AG04450 (cell line): Measurements from ENCODE around the gene LMO2. TPM values are rescaled to one million over a fixed set of nuclear protein-coding genes. Genes with fewer than 3 reads are reported as not detected.

Experiments
- CTCF ChIA-PET: fragments of 300-600, 350-600 bp; formaldehyde crosslinking; extraction: SDS; loops from one replicate; lab custom pipeline; 2022; ENCODE audit warnings: antibody characterized with exemption, inconsistent platforms; lab: Charles Lee
- POLR2A ChIA-PET: fragments of 350-600 bp; formaldehyde crosslinking; extraction: SDS; loops from one replicate; lab custom pipeline; 2021; ENCODE audit warnings: antibody characterized with exemption, inconsistent platforms; lab: Yijun Ruan, JAX
- DNase-seq: peaks from one replicate; pipeline ENCODE4 v3.0.0-alpha.2; 2011; ENCODE audit warnings: low read depth, low spot score
- H3K27ac ChIP-seq: one replicate; pipeline ENCODE4 v1.5.1; 2012; ENCODE audit warnings: low read depth, low read length, control low read depth
- H3K27me3 ChIP-seq: one replicate; pipeline ENCODE4 v1.6.0; 2012; ENCODE audit warnings: low read length; ENCODE audit not compliant: control insufficient read depth, insufficient read depth
- H3K4me3 ChIP-seq: 2 replicates; pipeline ENCODE4 v1.5.1; 2011; ENCODE audit warnings: mild to moderate bottlenecking, low read depth, low read length, control low read depth
- H3K9me3 ChIP-seq: 2 replicates; pipeline ENCODE4 v1.5.1; 2012; ENCODE audit warnings: low read length; ENCODE audit not compliant: control insufficient read depth, insufficient read depth
- CTCF ChIP-seq: IDR thresholded peaks from 2 replicates; pipeline ENCODE4 v1.5.1; 2011; ENCODE audit warnings: low read depth, low read length, control low read depth, inconsistent platforms
- polyA plus RNA-seq: library from polyadenylated mRNA; depleted of rRNA; stranded (reverse); fragments of >200 nt; gene quantifications from 2 replicates; pipeline ENCODE4 v1.2.3, GENCODE V29; 2011

LMO2 gene
- polyA plus RNA-seq, 1 experiment: 0.05 TPM

GRCh38 chr11:33830903-33831648, 60.8 kb downstream of the LMO2 start:
- Histone ChIP-seq H3K9me3 (no peaks in the 10 kb centered on the region), H3K4me3 (no peak overlapping the region), H3K27me3 (peaks cover 28% of the 10 kb centered on the region), H3K27ac (no peak overlapping the region)
- POLR2A ChIA-PET: no interaction called here
- CTCF ChIA-PET: interaction anchor here (0.6 to 12.4 kb wide), 3 partner anchors 23 to 461 kb away, joined by 4 to 206 read pairs (median 8); no protein-coding TSS in a partner anchor
- no peak for TF ChIP-seq CTCF
- DNase-seq: no peak

GRCh38 chr11:33829430-33830141, 62.3 kb downstream of the LMO2 start:
- CTCF ChIA-PET: interaction anchor here (0.6 to 12.4 kb wide), 15 partner anchors 12 to 1021 kb away, joined by 3 to 206 read pairs (median 4); no protein-coding TSS in a partner anchor

GRCh38 chr11:33828604-33829429, 63.1 kb downstream of the LMO2 start:
- Histone ChIP-seq H3K4me3 (peak overlapping the region; percentile 55), H3K27me3 (peaks cover 33% of the 10 kb centered on the region), H3K9me3 (no peaks in the 10 kb centered on the region), H3K27ac (no peak overlapping the region)
- CTCF ChIA-PET: interaction anchor here (0.5 to 12.4 kb wide), 20 partner anchors 11 to 1020 kb away, joined by 3 to 206 read pairs (median 4); no protein-coding TSS in a partner anchor
- DNase-seq: no peak
- no peak for TF ChIP-seq CTCF
- POLR2A ChIA-PET: no interaction called here

More at GRCh38 chr11:33829430-33830141, 62.3 kb downstream of the LMO2 start:
- Histone ChIP-seq H3K4me3 (peak overlapping the region; percentile 55), H3K27ac (no peak overlapping the region), H3K9me3 (no peaks in the 10 kb centered on the region), H3K27me3 (peaks cover 32% of the 10 kb centered on the region)
- peak; percentile 39 for DNase-seq
- peak; percentile 92 for TF ChIP-seq CTCF
- POLR2A ChIA-PET: no interaction called here

GRCh38 chr11:33827206-33827605, 64.7 kb downstream of the LMO2 start:
- H3K27ac ChIP-seq: no peak overlapping the region
- peaks cover 31% of the 10 kb centered on the region for H3K27me3 ChIP-seq
- ChIA-PET CTCF (interaction anchor here (0.7 to 12.4 kb wide), 4 partner anchors 20 to 186 kb away, joined by 3 to 206 read pairs (median 4); no protein-coding TSS in a partner anchor), POLR2A (no interaction called here)
- TF ChIP-seq CTCF: no peak
- no peak for DNase-seq
- H3K9me3 ChIP-seq: no peaks in the 10 kb centered on the region
- H3K4me3 ChIP-seq: no peak overlapping the region
